ENCODE measurements around the gene VGF.

GRCh38 chr7:101114492-101114891, 50.9 kb downstream of the VGF start:
- no peak for TF ChIP-seq CTCF (IDR thresholded peaks at IDR 0.05; ENCODE audit: borderline replicate concordance, extremely low read depth, low read length, poor library complexity, severe bottlenecking)
- TF ChIP-seq EZH2 (IDR thresholded peaks at IDR 0.05; ENCODE audit: borderline replicate concordance, low read depth, low read length, severe bottlenecking), result no peak

Measured in DND-41 (cell line).